PC-9 (cell line): Measurements from ENCODE around the gene JOSD1. TPM values are rescaled to one million over a fixed set of nuclear protein-coding genes. Genes with fewer than 3 reads are reported as not detected.

ENCODE experiments used
- BruUV-seq: library from RNA; stranded (reverse); fragments of 400-500 nt; replicated peaks from 2 replicates; lab custom pipeline; 2021; lab: Mats Ljungman, UMichigan
- CTCF ChIA-PET: fragments of 300-600 bp; sonication (Branson Sonifier 250); formaldehyde crosslinking; loops from one replicate; lab custom pipeline; 2022; ENCODE audit warnings: antibody characterized with exemption; lab: Charles Lee
- POLR2A ChIA-PET: fragments of 300-600 bp; sonication (Branson Sonifier 250); formaldehyde crosslinking; loops from one replicate; lab custom pipeline; 2022; ENCODE audit warnings: antibody characterized with exemption; ENCODE audit not compliant: unreplicated experiment; lab: Charles Lee
- DNase-seq, 2 experiments: peaks; one replicate each; pipeline versions ENCODE4 v3.0.0 to v3.0.0-alpha.2; 2015 to 2022; ENCODE audit warnings: mixed read lengths in 1 of 2
- H2AFZ ChIP-seq: fragments of 200-600 bp; sonication (generic); 2 replicates; pipeline ENCODE4 v1.8.1; 2017; ENCODE audit warnings: antibody characterized with exemption
- H3F3A ChIP-seq: fragments of 200-600 bp; sonication (generic); 2 replicates; pipeline ENCODE4 v1.8.1; 2017; ENCODE audit warnings: antibody characterized with exemption, mild to moderate bottlenecking, low read depth; ENCODE audit not compliant: insufficient read depth
- H3K27ac ChIP-seq: fragments of 200-600 bp; sonication (generic); 2 replicates; pipeline ENCODE4 v1.6.1; 2016; ENCODE audit warnings: mixed run types
- H3K27me3 ChIP-seq: fragments of 200-600 bp; sonication (generic); 2 replicates; pipeline ENCODE4 v1.6.1; 2016; ENCODE audit warnings: low read depth, mixed run types; ENCODE audit not compliant: insufficient read depth
- H3K36me3 ChIP-seq: fragments of 200-600 bp; sonication (generic); 2 replicates; pipeline ENCODE4 v1.6.1; 2016; ENCODE audit warnings: low read depth, mixed run types
- H3K4me1 ChIP-seq: fragments of 200-600 bp; sonication (generic); replicated peaks from 2 replicates; pipeline ENCODE4 v1.6.1; 2016; ENCODE audit warnings: mixed run types; ENCODE audit not compliant: insufficient read depth
- H3K4me2 ChIP-seq: fragments of 200-600 bp; sonication (generic); 2 replicates; pipeline ENCODE4 v1.6.1; 2017; ENCODE audit warnings: mixed run types
- H3K4me3 ChIP-seq: fragments of 200-600 bp; sonication (generic); 2 replicates; pipeline ENCODE4 v1.6.1; 2016; ENCODE audit warnings: mixed run types
- H3K79me2 ChIP-seq: fragments of 200-600 bp; sonication (generic); 2 replicates; pipeline ENCODE4 v1.6.1; 2017; ENCODE audit warnings: low read depth, mixed run types
- H3K9me2 ChIP-seq: fragments of 200-600 bp; sonication (generic); 2 replicates; pipeline ENCODE4 v1.8.1; 2017; ENCODE audit warnings: mild to moderate bottlenecking; ENCODE audit not compliant: insufficient read depth
- H3K9me3 ChIP-seq: fragments of 200-600 bp; sonication (generic); 2 replicates; pipeline ENCODE4 v1.8.1; 2016; ENCODE audit warnings: low read depth; ENCODE audit not compliant: insufficient read depth
- H4K20me1 ChIP-seq: fragments of 200-600 bp; sonication (generic); 2 replicates; pipeline ENCODE4 v1.8.1; 2017; ENCODE audit not compliant: insufficient read depth
- CTCF ChIP-seq: fragments of 200-600 bp; sonication (generic); conservative IDR thresholded peaks from 2 replicates; pipeline ENCODE4 v1.6.1; 2017; ENCODE audit warnings: mixed run types, antibody characterized with exemption, mild to moderate bottlenecking, moderate library complexity
- EZH2 ChIP-seq: fragments of 200-600 bp; sonication (generic); IDR thresholded peaks from 2 replicates; pipeline ENCODE4 v1.8.0; 2017; ENCODE audit warnings: antibody characterized with exemption, low read depth
- intact Hi-C: fragments of 100-400 bp; cut with micrococcal nuclease; formaldehyde crosslinking; loops from one replicate; pipeline ENCODE4 v1.10.0; 2022; ENCODE audit not compliant: unreplicated experiment
- total RNA-seq: library from RNA; stranded (reverse); gene quantifications from 2 replicates; pipeline ENCODE4 v1.2.3, GENCODE V29; 2021

JOSD1 gene
- total RNA-seq, 1 experiment from 2014 or later: 102 TPM

DNA sequence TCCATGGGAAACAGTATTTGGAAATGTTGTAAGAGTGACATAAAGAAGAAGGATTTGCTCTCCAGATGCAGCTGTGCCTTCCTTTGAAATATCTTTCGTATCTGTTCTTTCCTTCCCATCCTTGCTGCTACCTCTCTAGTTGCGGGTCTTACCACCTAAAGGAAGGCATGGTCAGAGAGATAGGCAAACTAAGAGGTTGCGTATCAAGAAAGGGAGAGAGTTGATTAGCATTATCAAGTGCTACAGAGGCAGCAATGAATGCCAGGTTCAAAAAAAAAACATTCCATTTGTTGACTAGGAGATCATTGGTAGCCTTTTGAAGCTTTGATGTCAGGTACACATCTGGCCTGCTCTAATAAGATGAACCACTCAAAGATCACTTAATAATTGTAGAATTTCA is 9.6 kb upstream of the JOSD1 start:
- peaks cover 95% of the 10 kb centered on the region for H3K79me2 ChIP-seq
- no peak for TF ChIP-seq CTCF
- no peak for TF ChIP-seq EZH2
- H3K27ac ChIP-seq: peak overlapping the region; percentile 7; the same call in 1 of the 2 replicates
- H4K20me1 ChIP-seq: peaks cover 61% of the 10 kb centered on the region
- CTCF ChIA-PET: no interaction called here
- peaks cover 33% of the 10 kb centered on the region for H3F3A ChIP-seq
- no peak for DNase-seq
- no peaks in the 10 kb centered on the region for H3K27me3 ChIP-seq
- peaks cover 42% of the 10 kb centered on the region for H3K4me1 ChIP-seq
- no peak overlapping the region for H3K4me3 ChIP-seq
- H3K4me2 ChIP-seq: peak overlapping the region; percentile 17
- peaks cover 38% of the 10 kb centered on the region for H3K36me3 ChIP-seq
- no peaks in the 10 kb centered on the region for H3K9me3 ChIP-seq
- H3K9me2 ChIP-seq: no peaks in the 10 kb centered on the region
- no TSS peak for BruUV-seq
- no peak overlapping the region for H2AFZ ChIP-seq
- intact Hi-C loops: no loop called here
- POLR2A ChIA-PET: no interaction called here

- Histone ChIP-seq H3K4me2 (no peak overlapping the region), H3K4me3 (no peak overlapping the region), H4K20me1 (peaks cover 50% of the 10 kb centered on the region), H3K9me2 (no peaks in the 10 kb centered on the region), H3F3A (peaks cover 41% of the 10 kb centered on the region), H2AFZ (no peak overlapping the region), H3K9me3 (no peaks in the 10 kb centered on the region), H3K27ac (no peak overlapping the region), H3K79me2 (peaks cover 84% of the 10 kb centered on the region), H3K4me1 (peaks cover 50% of the 10 kb centered on the region), H3K36me3 (peaks cover 34% of the 10 kb centered on the region), H3K27me3 (no peaks in the 10 kb centered on the region)
- intact Hi-C loops: loop anchor here (10.0 kb wide), 2 partner anchors 205 to 395 kb away; partner anchors contain the start of genes CSNK1E and DDX17
- CTCF ChIA-PET: no interaction called here
- TF ChIP-seq EZH2: no peak
- no peak for TF ChIP-seq CTCF
- no TSS peak for BruUV-seq
- POLR2A ChIA-PET: no interaction called here
- DNase-seq: no peak
Observed at GRCh38 chr22:38709306-38709705, 8.6 kb upstream of the JOSD1 start.

DNA sequence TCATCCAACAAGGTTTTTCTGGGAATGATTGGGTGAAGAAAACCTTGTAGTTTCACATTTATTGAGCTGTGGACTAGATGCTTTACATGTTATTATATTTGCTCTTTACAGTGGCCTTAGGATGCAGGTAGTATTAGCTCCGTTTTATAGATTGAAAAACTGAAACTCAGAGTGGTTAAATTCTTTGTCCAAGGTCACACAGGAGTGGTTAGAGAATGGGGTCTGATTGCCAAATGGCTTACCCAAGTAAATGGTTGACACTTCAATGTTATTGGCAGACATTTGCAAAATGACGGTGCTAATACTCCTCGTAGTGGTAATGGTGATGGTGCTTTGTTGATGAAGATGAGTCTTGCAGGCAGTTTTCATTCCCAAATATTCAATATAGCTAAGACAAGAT is 7.2 kb upstream of the JOSD1 start:
- Histone ChIP-seq H3K36me3 (peaks cover 34% of the 10 kb centered on the region), H2AFZ (no peak overlapping the region), H3K79me2 (peaks cover 71% of the 10 kb centered on the region), H3K4me1 (peaks cover 50% of the 10 kb centered on the region), H3K27me3 (no peaks in the 10 kb centered on the region), H3K9me3 (no peaks in the 10 kb centered on the region), H3K9me2 (no peaks in the 10 kb centered on the region), H3K4me2 (peak overlapping the region; percentile 85), H3F3A (peaks cover 41% of the 10 kb centered on the region), H4K20me1 (peaks cover 37% of the 10 kb centered on the region), H3K4me3 (peak overlapping the region; percentile 98; the same call in 1 of the 2 replicates), H3K27ac (peak overlapping the region; percentile 88)
- DNase-seq: no peak
- ChIA-PET CTCF (interaction anchor here (0.7 to 2.1 kb wide), 3 partner anchors 10 to 59 kb away, joined by 3 to 7 read pairs (median 4); no protein-coding TSS in a partner anchor), POLR2A (interaction anchor here (0.5 to 0.7 kb wide), 3 partner anchors 26 to 1656 kb away, joined by 3 read pairs; partner anchors contain the start of genes KCTD17 and TOMM22)
- no peak for TF ChIP-seq EZH2
- no peak for TF ChIP-seq CTCF
- no TSS peak for BruUV-seq
- intact Hi-C loops: loop anchor here (10.0 kb wide), 2 partner anchors 203 to 393 kb away; partner anchors contain the start of genes CSNK1E and DDX17
